Fibroblast of pulmonary artery (primary cell): Measurements from ENCODE around the gene APOC1.

Source experiments
- DNase-seq: peaks from one replicate; pipeline ENCODE4 v3.0.0-alpha.2; 2010; ENCODE audit warnings: low read depth
- H3K4me3 ChIP-seq: replicated peaks from 2 replicates; pipeline ENCODE4 v1.5.1; 2011; ENCODE audit warnings: low read depth, mild to moderate bottlenecking, control low read depth, low read length, moderate library complexity
- TF ChIP-seq, protein P1 (sequence below): IDR thresholded peaks from 2 replicates; pipeline ENCODE4 v1.5.1; 2011; ENCODE audit warnings: mild to moderate bottlenecking, control low read depth, low read length, inconsistent platforms; ENCODE audit errors: missing control alignments

Gene APOC1

DNA sequence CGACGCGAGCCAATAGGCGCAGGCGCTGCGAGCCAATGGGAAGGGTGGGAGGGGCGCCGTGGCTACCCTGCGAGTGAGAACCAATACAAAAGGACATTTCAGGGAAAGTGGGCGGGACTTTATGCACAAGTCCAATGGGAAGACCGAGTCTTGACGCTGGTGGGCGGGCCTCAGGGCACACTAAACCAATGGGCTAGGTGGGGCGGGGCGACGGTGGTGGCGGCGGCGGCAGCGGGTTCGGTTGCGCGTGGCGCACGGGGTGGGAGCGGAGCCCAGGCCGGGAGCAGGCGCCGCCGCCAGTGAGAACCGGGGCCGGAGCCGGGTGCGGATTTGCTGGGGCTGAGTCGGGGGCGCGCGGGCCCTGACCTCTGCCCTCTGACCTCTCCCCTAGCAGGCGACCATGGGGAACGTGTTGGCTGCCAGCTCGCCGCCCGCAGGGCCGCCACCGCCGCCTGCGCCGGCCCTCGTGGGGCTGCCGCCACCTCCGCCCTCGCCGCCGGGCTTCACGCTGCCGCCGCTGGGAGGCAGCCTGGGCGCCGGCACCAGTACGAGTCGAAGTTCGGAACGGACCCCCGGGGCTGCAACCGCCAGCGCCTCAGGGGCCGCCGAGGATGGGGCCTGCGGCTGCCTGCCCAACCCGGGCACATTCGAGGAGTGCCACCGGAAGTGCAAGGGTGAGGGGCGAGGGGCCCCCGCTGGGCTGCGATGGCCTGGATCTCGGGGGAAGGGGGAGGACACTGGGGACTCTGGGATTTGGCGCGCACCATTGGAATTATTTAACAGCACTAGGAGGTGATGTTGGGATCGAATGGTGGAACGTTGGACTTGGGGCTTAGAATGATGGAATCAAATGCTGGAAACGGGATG lies 23.2 kb upstream of the APOC1 start, which contains the start of gene TOMM40:
TOMM40 (plus strand) TSS at position 239 of the 867 bp plus-strand sequence; CDS start at position 401, 162 bp downstream.
- peak; percentile 100 for DNase-seq
- TF ChIP-seq, protein P1, sequence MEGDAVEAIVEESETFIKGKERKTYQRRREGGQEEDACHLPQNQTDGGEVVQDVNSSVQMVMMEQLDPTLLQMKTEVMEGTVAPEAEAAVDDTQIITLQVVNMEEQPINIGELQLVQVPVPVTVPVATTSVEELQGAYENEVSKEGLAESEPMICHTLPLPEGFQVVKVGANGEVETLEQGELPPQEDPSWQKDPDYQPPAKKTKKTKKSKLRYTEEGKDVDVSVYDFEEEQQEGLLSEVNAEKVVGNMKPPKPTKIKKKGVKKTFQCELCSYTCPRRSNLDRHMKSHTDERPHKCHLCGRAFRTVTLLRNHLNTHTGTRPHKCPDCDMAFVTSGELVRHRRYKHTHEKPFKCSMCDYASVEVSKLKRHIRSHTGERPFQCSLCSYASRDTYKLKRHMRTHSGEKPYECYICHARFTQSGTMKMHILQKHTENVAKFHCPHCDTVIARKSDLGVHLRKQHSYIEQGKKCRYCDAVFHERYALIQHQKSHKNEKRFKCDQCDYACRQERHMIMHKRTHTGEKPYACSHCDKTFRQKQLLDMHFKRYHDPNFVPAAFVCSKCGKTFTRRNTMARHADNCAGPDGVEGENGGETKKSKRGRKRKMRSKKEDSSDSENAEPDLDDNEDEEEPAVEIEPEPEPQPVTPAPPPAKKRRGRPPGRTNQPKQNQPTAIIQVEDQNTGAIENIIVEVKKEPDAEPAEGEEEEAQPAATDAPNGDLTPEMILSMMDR: no peak
- peak within 1 kb of the TSS; percentile 80 for H3K4me3 ChIP-seq

DNA sequence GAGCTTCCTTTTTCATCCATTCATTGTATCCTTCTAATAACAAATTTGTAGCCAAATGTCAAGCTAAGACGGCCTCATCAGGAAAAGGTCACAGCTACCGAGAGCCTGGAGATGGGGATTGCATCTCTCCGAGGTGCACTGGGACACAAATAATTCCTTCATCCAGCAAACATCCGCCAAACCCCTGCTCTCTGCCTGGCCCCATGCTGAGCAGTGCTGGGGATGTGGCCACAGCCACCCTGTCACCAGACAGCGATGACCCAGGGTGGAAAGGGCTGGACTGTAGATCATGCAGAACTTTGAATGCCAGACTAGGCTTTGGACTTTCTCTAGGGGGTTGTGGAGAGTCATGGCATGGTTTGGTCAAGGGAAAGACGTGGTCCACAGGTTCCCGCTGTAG lies 21.5 kb upstream of the APOC1 start:
- TF ChIP-seq, protein P1: no peak
- no peak overlapping the region for H3K4me3 ChIP-seq

DNA sequence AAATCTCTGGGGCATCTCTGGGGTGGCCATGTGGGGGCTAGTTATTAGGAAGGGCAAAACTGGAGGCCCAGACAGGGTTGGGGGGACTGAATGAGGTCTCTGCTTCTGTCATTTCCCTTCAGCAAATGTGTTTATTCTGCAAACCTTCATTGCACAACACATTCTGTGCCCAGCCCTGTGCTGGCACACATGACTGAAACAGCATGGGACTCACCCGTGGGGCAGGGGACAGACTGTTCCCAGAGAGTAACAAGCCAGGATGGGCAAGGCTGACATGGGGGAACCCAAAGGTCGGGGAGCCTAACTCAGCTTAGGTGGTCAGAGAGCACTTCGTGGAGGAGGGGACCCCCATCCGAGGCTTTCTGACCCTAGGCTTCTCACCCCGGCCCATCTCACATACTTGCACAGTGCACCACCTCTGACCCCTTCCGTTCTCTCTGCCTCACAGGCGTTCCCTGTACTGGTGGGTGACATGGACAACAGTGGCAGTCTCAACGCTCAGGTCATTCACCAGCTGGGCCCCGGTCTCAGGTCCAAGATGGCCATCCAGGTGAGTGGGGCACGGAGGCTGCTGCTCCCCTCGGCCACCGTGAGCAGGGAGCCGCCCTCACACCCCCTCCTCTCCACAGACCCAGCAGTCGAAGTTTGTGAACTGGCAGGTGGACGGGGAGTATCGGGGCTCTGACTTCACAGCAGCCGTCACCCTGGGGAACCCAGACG lies 20.9 kb upstream of the APOC1 start:
- no peak overlapping the region for H3K4me3 ChIP-seq
- no peak for DNase-seq
- TF ChIP-seq, protein P1: no peak

More for the DNA sequence above, 21.5 kb upstream of the APOC1 start:
- no peak for DNase-seq

DNA sequence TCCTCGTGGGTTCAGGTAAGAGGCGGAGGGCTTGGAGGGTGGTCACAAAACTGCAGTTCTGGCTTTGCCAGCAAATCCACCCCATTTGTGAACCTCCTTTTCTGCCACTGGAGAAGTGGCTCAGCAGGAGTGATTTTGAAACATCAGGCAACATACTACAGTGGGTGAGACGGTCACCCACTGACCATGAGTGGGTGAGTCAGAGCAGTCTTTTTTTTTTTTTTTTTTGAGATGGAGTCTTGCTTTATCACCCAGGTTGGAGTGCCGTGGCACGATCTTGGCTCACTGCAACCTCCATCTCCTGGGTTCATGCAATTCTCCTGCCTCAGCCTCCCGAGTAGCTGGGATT lies 20.4 kb upstream of the APOC1 start:
- H3K4me3 ChIP-seq: no peak overlapping the region
- TF ChIP-seq, protein P1: no peak
- DNase-seq: no peak

DNA sequence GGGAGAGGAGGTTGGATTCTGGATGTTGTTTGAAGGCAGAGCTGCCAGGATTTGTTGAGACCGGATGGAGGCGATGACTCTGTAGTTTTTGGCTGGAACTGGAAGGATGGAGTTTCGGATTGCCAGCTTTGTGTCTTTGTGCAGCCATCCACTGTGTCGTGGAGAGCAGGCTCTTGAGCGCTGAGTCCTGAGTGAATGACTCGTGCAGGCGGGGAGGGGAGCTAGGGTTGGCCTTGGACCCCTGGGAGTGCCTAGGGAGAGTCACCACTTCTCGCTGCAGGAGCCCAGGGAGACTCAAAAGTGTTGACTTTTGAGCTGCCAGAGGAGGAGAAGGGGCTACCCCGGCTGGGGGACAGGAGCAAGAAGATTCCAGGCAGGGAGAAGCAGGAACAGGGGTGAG lies 19.5 kb upstream of the APOC1 start:
- no peak for DNase-seq
- TF ChIP-seq, protein P1: no peak
- no peak overlapping the region for H3K4me3 ChIP-seq

DNA sequence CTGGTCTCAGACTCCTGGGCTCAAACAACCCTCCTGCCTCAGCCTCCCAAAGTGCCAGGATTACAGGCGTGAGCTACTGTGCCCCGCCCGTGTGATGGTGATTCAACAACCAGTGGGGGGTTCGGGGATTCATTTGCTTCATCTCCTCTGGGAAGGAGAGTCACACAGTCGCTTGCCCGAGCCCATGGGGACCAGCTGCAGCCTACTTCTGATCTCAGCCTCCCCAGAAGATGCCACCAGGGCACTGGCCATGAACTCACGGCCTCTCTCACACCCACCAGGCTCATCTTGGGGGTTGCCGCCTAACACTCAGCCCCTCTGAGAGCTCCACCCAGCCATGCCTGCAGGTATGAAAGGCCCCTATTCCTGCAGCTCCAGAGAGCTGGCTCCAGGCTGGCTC lies 16.6 kb upstream of the APOC1 start:
- TF ChIP-seq, protein P1: no peak
- DNase-seq: no peak
- H3K4me3 ChIP-seq: no peak overlapping the region
